T-helper 22 cell (primary cell): Measurements from ENCODE around the gene SH2D4B.
A peak's percentile ranks its signal among the peaks of the same experiment; 100 is the strongest.

Experiments
- DNase-seq: peaks from one replicate; pipeline ENCODE4 v3.0.0-alpha.2; 2020; ENCODE audit warnings: low read depth

SH2D4B gene

DNA sequence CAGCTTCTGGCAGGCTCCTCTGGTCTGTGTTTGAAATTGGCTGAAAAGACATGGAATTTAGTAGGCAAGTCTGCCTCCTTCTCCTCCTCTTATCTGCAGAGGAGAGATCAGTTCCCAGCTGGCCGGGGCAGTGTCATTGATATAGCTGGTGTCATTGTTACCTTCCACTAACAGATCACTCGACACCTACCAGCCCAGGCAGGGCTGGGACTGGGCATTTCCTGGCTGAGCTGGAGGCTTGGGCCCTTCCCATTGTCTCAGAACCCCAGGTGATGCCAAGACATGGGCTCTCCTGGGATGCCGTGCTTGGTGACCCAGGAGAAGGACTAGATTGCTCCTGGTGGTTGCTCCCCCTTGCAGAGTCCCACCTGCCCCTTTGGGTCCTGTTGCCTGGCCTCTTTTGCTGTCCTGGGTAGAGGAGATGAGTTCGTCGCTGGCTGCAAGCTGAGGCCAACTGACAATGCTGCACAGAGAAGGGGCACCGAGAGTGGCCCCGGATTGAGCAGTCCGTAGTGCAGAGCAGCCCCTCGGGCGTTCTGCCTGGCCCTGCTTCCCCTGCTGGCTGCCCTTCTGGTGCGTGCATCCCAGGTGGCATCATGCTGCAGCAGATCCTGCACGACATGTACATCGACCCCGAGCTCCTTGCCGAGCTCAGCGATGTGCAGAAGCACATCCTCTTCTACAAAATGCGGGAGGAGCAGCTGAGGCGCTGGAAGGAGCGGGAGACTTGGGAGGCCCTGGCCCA, at the start of gene SH2D4B:
TSS of gene SH2D4B (plus strand) at position 167 of the 745 bp plus-strand sequence. CDS start at position 597, 430 bp downstream.
- DNase-seq: no peak

DNA sequence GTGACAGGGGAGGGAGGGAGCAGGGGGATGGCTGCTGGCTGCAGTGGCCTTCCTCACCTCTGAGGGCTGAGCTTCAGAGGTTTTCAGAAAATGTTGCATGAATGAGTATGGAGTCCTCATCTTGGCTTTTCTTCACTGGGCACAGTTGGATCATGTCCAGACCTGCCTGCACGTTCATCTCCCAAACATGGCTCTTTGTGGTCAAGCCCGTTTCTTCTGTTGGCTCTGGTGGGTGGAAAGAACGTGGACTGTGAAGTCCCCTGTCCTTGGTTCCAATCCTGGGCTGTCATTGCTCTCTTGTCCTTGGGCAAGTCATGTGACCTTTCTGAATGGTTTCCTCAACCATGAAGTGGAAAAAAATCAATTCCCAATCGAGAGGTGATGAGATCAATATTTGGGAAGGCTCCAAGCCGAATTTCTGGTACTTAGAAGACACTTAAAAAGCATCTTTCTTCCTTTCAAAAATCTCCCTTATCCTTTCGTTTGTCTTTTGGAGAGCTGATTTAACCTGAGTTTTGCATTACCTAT, 49.1 kb upstream of the SH2D4B start:
- DNase-seq: no peak

DNA sequence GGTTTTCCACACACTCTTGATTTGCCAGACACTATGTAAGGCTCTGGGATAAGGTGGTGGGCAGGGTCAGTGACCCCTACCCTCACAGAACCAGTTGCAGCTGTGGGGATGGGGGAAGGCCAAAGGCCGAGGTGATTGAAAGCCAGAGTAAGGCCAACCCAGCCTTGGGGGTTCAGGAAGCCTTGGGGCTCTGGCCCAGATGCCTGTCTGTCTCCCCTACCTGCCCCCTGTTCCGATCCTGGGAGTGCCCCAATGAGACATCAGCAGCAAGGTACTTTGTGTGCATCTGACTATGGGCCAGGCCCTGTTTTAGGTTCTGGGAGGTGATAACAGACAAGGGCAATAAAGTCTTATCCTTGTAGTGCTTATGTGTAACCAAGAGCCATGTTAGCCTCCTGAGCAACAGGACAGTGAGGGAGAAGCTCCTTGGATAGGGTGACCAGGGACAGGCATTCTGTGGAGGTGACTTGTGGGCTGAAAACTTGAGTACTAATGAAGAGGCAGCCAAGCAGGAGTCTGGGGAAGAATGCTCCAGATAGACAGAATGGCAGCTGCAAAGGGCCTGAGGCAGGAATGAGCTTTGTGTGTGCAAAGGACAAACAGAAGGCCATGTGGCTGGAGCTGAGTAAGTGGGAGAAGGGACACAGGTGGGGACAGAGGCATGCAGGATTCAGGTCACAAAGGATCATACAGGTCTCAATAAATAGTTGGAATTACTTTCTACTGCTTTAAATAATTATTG, 48.2 kb upstream of the SH2D4B start:
- DNase-seq: no peak

DNA sequence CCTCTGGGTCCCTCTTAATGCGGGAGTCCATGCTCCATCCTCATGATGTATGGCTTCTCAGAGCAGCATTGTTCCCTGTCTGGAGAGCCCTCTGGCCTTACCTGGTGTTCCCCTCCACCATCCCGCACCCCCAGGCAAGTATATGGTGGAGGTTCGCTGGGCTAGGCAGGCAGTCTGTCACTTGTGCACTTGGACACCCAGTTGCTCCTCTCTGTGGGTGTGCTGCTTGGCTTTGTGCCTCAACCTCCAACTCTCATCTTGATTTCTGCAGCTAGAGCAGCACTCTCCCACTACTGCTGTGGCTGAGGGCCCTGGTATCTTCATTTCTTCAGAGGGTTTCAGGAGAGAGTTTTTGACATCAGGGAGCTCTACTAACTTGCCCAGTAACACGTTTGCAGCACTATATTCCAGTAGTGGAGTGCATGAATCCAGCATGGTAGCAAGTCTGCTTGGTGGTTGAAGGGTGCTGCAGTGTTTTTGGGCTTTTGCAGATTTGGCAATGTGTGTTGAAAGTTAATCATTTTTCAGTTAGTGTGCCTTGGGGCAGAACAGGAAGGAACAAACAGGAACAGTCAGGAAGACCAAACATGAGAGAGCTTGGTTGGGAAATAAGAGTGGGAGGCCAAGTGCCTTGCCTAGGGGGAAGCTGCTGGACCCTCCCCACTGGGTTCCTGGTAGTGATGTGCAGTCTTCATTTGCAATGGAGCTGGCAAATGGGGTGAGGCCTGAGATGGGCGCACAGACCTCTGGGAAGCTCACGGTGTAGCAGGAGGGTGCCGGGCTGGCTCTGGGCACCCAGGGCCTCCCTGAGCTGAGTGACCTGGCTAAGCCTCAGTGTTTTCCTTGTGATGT, 46.2 kb upstream of the SH2D4B start:
- no peak for DNase-seq

DNA sequence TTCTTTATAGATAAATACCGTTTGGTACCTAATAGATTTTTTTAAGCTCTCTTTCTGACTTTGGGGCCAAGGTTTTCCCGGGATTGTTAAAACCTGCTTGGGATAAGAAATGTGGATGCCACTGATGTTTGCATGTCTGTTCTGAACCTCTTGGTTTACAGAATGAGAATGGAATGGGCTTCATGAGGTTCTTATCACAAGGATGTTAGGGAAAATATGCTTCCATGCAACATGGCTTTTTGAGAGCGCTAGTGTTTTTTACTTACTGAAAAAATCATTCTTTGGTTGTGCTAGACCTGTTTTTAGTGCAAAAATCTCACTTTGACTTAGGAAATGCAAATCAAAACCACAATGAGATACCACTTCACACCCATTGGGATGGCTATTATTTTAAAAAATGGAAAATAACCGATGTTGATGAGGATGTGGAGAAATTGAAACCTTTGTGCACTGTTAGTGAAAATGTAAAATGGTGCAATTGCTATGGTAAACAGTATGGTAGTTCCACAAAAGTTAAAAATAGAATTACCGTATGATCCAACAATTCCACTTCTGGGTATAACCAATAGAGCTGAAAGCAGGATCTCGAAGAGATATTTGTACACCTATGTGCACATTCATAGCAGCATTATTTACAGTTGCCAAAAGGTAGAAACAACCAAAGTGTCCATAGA, 44.7 kb upstream of the SH2D4B start:
- DNase-seq: no peak

DNA sequence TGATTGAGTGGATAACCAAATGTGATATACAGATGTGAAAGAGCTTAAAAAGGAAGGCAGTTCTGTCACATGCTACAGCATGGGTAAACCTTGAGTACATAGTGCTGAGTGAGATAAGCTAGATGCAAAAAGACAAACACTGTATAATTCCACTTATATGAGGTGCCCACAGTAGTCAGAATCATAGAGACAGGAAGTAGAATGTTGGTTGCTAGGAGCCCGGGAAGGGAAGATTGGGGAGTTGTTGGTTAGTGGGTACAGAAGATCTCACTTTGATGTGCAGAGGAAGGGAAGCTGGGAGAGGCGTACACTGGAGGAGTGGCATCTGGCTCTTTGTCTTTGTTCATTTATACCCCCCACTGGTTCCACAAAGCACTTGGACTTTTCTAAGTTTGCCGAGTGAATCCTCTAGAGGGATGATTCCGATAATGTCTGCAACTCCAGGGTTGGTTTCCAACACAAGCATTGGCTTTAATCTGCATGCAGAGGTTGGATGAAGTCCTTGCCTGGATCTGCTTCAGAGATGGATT, 44.1 kb upstream of the SH2D4B start:
- DNase-seq: no peak

DNA sequence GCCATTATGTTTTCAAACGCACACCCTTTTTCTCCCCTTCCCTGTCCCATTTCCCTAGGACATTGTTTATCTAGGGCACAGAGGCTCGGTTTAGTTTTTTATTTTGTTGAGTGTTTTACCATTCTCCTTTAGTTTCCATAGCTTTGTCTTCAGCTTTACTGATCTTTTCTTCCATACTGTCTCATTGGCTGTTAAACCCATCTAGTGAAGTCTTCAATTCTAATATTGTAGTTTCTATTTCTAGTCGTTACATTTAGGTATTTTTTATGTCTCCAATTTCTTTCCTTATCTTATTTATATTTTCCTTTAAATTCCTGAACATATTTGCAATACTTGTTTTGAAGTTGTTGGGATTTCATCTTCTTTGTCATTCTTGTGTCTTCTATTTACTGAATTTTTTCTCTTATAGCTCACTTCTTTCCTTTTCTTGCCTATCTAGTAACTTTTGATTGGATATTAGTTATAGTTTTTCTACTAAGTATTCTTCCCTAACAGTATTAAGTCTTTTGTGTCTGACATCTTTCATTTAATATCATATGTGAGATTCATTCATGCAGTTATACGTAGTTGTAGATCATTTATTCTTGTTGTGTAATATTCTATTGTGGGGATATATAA, 41.0 kb upstream of the SH2D4B start:
- DNase-seq: no peak

DNA sequence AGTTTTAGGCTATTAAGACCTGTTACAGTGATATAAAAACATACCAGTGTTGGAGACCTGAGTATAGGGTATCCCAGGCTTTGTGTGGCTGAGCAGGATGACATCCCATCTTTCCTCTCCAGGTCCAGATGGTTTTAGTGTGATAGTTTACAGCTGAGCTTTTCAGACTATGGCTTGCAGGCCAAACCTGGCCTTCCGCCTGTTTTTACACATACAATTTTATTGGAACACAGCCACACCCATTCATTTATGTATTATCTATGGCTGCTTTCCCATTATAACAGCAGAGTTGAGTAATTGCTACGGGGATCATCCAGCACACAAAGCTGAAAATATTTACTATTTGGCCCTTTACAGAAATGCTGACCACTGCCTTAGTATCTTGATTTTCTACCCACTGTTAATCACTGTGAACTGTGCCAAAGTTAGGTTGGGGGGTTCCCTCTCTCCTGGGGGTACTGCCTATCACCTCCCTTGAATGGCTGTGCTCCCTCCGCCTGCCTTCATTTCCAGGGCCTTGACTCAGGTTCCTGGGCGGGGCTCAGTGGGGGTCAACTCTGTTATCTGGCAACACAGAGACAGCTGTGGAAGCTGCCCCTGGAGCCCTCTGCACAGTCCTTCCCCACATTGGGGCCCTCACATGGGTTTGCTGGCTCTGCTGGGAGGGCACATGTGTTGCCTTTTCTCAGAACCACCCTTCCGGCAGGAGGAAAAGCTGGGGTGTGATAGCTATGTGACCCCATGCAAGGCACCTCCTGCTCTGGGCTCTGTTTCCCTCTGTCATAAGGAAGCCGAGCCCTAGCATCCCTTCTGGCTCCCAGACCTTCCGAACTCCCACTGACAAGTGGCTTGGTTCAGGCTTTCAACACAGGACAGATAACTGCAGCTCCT, 40.3 kb upstream of the SH2D4B start:
- no peak for DNase-seq

DNA sequence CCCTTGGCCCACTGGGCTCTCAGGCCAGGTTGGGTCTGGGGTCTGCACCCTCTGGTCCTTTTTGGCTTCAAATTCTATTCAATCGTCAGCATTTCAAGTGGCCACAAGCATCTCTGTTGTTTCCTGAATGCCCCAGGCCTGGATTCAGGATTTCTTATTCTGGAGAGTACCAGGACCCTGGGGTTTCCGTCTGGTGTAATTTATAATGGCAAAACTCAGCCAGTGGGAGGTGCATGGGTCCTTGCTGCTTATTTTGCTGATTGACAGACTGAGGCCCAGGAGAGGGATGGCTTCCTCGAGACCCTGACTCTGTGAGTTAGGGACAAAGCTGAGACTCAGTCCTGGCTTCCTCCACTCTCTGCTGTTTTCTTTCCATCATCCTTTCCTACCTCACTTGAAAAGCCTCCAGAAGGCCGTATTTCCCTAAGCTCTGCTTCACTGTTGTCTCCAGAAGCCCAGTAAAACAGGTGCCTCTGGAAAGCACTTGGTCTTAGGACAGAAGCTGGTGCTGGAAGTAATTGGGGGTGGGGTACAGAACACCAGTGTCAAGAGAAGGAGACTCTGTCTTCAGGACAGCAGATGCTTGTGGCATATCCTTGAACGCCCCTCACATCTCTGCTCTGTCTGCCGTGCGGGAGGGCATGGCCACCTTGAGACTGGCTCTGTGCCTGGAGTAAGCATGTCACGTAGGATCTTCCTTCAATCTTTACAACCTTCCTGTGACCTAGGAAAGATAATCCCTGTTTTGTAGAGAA, 39.4 kb upstream of the SH2D4B start:
- DNase-seq: no peak

DNA sequence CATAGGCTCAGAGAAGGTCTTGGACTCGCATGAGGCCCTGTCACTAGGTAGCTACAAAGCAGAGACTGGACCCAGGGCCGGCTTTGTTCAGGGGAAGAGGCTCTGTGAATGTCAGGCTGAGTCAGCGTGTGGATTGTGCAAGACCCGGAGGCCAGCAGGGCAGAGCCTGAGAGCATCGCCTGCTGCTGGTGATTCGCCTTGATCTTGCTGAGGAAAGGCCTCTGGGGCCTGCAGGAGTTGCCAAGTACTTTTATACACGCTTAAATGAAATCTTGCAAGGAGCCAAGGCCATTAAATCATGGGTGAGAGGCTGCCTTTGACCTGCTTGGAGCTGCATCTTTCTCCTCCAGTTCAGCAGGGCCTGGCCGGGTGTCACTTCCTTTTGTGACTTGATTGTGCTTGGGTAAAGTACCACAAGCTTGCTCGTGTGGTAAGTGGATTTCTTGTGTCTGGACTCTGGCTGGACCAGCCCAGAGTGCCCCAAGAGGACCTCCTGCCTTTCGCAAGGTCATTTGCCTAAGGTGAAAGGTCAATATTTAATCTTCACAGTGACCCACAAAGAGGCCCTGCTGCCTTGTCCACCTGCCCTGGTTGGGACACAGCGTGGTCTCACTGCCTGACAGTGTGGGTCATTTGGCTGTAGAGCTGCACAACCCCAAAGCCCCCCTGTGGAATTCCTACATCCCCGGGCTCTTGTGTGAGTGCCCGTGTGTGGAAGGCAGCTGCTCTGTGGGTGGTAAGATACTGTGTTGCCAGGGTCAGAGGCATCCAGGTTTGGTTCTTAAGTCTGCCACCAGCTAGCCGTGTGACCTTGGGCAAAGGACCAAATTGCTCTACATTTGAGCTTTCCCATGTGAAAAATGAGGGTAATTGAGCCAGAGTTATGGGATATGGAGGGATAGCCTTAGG, 38.6 kb upstream of the SH2D4B start:
- DNase-seq: peak; percentile 19

DNA sequence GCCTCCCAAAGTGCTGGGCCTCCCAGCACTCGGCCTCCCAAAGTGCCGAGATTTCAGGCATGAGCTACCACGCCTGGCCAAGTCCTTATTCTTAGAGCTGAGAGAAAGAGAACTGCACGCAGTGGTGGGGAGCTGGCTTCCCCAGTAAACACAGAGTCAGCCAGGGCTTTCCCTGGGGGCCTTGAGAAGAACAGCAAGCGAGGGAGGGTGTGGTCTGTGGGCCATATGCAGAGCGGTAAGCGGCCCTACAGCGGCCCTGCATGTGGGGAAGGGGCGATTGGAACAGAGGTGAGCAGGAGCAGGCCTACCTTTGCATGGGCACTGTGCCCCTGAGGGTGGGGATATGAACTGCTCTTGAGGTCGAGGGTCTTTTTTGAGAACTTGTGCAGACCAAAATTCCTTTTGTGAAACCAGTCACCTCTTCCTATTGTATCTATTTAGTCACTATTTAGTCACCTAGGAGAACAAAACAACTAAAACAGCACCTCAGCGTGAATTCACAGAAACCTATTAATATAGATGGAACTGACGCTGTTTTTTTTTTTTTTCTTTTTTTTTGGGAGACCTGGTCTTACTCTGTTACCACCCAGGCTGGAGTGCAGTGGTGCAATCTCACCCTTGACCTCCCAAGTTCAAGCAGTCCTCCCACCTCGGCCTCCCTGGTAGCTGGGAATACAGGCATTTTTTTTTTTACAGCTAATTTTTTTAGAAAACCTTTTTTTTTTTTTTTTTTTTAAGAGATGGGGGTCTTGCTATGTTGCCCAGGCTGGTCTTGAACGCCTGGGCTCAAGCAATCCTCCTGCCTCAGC, 36.9 kb upstream of the SH2D4B start:
- no peak for DNase-seq

DNA sequence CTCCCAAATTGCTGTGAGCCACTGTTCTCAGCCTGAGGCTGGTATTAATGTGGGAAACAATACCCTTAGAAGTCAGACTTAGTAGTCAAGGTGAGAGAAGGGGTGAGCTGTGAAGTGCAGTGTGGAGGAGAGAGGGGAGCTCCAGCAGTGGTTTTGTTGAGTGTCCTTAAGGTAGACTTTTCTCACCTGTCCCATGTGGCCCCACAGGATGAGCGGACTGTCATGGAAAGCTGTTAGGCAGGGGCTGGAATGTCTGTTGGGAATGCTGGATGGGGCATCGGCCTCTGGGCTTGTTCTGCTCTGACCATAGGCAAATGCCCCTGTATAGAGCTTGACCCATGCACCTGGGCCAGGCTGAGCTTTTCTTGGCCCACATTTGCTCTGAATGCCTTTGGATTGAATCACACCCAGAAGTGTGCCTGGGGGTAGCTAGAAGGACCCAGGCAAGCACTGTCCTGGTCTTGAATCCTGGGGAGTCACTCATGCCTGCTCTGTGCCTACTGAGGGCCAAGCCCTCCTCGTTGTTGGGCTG, 36.3 kb upstream of the SH2D4B start:
- no peak for DNase-seq

DNA sequence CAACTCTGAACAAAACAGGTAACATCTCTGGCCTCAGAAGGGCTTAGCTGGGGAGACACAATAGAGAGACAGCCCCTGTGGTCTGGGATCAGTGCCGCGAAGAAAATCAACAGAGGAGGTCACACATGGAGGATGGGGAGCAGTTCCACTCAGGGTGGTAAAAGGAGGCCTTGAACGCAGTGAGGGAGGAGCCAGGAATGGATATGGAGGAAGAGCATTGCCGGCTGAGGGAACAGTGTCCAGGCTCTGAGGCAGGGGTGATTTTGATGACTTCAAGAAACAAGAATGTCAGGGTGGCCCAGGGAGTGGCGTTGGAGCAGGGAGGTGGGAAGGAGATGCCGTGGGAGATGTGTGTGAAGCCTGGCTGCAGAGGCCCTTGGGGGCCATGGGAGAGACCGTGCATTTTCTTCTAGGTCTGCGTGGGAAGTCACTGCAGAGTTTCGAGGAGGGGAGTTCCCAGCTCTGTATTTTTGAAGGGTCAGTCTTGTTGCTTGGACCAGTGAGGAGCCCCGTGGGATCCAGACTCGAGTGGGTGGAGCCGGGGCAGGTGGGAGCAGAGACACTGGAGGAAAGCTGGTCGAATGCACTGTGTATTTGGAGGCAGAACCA, 35.7 kb upstream of the SH2D4B start:
- no peak for DNase-seq

DNA sequence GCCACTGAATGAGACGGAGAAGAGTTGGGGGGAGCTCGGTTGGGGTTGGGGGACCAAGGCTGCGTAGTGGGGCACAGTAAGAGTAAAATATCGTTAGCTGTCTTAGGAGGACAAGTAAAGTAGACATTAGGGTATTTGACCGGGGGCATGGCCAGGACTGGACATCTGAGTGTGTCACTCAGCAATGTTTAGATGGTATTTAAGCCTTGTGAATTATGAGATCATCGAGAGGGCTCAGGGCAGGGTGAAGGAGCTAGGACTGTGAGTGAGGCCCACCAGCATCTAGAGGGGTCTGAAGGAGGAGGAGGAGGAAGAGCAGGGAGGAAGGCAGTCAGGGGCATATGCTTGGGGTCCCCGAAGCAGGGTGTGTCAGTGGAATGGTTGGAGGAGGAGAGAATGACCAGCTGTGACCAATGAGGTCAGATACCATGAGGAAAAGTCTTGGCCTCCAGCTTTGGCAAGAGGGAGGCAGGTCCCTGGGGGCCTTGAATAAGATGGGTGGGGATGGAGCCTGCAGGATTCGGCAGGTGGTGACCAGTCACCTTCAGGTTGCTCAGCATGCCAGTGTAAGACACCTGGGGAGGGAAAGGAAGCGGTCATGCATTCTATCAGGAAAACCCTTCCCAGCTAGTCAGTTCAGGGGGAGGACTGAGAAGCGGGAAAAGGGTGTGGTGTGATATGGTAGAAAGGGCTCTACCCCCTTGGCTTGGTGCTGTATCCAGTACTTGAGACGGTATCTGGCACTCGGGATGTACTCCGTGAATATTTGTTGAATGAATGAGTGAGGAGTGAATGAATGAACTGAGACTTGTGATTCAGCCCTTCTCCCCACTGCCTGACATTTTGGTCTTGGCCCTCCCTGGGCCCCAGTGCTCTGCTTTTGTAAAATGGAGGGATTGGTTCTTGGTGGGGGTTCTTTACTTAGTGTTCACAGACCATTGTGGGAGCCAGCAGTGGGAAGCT, 34.8 kb upstream of the SH2D4B start:
- DNase-seq: no peak

DNA sequence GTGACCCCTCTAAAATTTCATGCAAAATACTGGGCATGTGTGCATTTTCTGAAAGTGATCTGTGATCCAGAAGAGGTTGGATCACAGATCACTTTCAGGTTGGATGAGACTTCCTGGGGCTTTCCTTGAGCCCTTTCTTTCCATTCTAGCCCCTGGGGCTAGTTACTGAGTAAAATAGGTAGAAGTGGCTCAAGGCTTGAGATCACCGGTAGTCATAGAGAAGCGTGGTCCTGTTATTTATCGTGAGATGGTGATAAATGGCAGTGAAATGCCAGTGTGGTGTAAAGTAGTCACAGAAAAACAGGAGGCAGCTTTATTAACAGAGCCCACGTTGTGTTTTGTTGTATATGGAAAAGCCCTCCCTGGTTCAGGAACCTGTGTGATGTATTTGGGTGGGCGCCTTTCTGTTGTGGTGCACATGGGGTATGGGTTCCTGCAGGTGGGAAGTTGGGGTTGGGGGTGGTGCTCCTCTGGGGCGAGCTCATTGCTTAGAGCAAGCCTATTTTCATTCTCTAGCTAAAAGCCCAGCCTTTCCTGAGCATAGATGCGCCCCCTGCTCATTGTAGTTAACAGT, 34.0 kb upstream of the SH2D4B start:
- DNase-seq: no peak
